ENCODE data around the gene PRM3.

Gene PRM3, protein sequence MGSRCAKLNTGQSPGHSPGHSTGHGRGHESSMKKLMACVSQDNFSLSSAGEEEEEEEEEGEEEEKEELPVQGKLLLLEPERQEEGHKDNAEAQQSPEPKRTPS

DNA sequence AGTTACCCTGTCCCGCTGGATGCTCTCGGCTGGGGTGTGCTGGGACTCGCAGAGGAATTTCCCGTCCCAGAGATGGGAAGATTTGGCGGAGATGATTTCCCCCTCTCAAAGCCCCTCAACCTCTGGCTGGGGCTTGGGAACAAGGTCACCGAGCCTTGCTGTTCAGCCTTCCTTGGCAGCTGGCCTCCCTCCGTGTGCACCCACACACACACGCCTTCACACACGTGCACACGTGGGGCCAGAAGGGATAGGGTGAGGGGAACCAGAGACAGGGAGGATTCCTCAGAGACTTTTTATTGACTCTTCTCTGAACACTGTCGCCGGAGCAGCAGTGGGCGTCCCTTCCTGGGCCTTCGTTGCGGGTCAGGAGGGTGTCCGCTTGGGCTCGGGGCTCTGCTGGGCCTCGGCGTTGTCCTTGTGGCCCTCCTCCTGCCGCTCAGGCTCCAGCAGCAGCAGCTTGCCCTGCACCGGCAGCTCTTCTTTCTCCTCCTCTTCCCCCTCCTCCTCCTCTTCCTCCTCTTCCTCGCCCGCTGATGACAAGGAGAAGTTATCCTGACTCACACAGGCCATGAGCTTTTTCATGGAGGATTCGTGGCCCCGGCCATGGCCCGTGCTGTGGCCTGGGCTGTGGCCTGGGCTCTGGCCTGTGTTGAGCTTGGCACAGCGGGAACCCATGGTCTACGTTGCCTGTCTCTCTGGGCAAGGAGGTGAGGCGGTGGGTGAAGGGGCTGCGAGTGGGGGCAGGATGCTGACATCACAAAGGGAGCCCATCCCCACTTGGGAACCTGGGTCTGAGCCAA is at the start of gene PRM3:
PRM3 (minus strand) TSS at position 709 of the 800 bp plus-strand sequence; CDS start at position 675, 34 bp downstream.
- no peak for DNase-seq (ENCODE audit: low read depth)
- TF ChIP-seq, protein P1, sequence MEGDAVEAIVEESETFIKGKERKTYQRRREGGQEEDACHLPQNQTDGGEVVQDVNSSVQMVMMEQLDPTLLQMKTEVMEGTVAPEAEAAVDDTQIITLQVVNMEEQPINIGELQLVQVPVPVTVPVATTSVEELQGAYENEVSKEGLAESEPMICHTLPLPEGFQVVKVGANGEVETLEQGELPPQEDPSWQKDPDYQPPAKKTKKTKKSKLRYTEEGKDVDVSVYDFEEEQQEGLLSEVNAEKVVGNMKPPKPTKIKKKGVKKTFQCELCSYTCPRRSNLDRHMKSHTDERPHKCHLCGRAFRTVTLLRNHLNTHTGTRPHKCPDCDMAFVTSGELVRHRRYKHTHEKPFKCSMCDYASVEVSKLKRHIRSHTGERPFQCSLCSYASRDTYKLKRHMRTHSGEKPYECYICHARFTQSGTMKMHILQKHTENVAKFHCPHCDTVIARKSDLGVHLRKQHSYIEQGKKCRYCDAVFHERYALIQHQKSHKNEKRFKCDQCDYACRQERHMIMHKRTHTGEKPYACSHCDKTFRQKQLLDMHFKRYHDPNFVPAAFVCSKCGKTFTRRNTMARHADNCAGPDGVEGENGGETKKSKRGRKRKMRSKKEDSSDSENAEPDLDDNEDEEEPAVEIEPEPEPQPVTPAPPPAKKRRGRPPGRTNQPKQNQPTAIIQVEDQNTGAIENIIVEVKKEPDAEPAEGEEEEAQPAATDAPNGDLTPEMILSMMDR (conservative IDR thresholded peaks at IDR 0.05; ENCODE audit: low read depth, low read length), result no peak
- H3K4me3 ChIP-seq (ENCODE audit: low read depth, low read length), result no peak within 1 kb of the TSS

DNA sequence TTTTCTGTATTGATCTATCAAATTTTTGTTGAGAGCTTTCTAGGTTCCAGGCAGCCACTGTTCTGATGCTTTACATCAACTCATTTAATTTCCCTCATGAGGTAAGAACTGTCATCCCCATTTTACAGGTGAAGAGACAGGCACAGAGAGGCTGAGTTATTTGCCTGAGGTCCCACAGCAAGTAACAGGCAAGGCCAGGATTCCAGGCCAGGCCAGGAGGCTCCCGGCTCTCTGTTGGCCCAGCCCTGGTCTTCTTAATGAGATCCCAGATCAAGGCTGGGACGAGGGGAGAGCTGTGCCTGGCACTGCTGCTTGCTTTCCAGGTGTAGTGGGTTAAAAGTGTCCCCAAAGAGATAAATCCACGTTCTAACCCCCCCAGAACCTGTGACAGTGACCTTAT is 49.4 kb upstream of the PRM3 start:
- no peak overlapping the region for H3K4me3 ChIP-seq (ENCODE audit: low read depth, low read length)
- TF ChIP-seq, protein P1 (conservative IDR thresholded peaks at IDR 0.05; ENCODE audit: low read depth, low read length), result no peak
- no peak for DNase-seq (ENCODE audit: low read depth)

DNA sequence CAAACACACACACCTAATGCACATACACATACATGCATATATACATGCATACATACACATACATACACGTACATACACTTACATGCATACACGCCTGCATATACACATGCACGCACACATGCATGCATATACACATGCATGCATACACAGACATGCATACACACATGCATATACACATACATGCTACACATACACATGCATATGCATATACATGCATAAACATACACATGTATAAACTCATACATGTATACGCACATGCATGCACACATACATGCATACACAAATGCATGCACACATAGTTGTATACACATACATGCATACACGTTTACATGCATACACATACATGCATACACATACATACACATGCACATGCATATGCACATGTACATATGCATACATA is 48.2 kb upstream of the PRM3 start:
- H3K4me3 ChIP-seq (ENCODE audit: low read depth, low read length), result no peak overlapping the region
- TF ChIP-seq, protein P1 (conservative IDR thresholded peaks at IDR 0.05; ENCODE audit: low read depth, low read length), result no peak
- DNase-seq (ENCODE audit: low read depth), result no peak

DNA sequence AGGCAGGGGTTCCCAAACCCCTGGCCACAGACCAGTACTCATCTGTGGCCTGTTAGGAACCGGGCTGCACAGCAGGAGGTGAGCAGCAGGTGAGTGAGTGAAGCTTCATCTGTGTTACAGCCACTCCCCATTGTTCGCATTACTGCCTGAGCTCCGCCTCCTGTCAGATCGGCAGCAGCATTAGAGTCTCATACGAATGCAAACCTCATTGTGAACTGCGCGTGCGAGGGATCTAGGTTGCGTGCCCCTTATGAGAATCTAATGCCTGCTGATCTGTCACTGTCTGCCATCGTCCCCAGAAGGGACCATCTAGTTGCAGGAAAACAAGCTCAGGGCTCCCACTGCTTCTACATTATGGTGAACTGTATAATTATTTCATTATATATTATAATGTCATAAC is 46.7 kb upstream of the PRM3 start:
- no peak overlapping the region for H3K4me3 ChIP-seq (ENCODE audit: low read depth, low read length)
- TF ChIP-seq, protein P1 (conservative IDR thresholded peaks at IDR 0.05; ENCODE audit: low read depth, low read length), result no peak
- no peak for DNase-seq (ENCODE audit: low read depth)

DNA sequence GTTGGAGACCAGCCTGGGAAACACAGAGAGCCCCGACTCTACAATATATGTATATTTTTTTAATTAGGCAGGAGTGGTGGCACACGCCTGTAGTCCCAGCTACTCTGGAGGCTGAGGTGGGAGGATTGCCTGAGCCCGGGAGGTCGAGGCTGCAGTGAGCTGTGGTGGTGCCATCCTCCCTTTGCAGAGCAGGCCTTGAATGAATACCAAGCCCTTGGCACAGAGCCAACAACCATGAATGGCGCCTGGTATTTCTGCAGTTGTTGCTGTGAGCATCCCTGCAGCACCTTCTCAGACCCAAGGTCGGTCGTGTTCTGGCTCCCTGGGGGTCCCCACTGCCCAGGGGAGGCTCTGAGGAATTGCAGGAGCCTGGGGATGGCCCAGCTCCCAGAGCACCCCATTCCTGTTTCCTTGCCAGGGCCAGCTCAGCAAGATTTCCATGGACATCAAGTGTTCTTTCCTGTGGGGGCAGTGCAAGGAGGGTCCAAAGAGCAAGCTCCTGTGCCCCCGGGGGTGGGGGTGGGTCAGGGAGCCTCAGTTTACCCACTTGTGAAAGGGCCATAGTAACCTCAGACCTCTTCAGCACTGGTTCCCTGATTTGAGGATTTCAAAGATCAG is 46.2 kb upstream of the PRM3 start:
- TF ChIP-seq, protein P1 (conservative IDR thresholded peaks at IDR 0.05; ENCODE audit: low read depth, low read length), result no peak
- no peak overlapping the region for H3K4me3 ChIP-seq (ENCODE audit: low read depth, low read length)
- DNase-seq (ENCODE audit: low read depth), result no peak

DNA sequence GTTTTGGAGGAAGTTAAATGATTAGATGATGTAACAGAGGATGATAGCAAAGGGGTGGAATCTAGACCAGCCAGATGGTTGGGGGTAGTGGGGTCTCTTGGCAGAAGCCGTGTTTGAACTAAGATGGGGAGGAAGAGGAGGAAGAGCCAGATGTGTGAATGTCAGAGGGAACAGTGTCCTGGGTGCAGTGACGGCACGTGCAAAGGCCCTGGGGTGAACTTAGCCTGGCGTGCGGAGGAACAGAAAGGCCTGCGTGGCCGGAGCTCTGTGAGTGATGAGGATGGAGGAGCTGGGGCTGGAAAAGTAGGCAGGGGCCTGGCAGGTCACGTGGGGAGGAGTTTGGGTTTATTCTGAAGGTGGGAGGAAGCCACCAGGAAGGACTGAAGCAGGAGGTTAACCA is 45.4 kb upstream of the PRM3 start:
- TF ChIP-seq, protein P1 (conservative IDR thresholded peaks at IDR 0.05; ENCODE audit: low read depth, low read length), result no peak
- no peak for DNase-seq (ENCODE audit: low read depth)
- H3K4me3 ChIP-seq (ENCODE audit: low read depth, low read length), result no peak overlapping the region
